ENCODE data around the gene MAPK12. TPM values are rescaled to one million over a fixed set of nuclear protein-coding genes. Genes with fewer than 3 reads are reported as not detected.

The MAPK12 gene
- total and polyA plus RNA-seq, 9 of the 15 experiments (the other 6 are each of a cell fraction or from before 2014, with no cell fraction given): 0.79 to 71.5 (median 32.8) TPM

DNA sequence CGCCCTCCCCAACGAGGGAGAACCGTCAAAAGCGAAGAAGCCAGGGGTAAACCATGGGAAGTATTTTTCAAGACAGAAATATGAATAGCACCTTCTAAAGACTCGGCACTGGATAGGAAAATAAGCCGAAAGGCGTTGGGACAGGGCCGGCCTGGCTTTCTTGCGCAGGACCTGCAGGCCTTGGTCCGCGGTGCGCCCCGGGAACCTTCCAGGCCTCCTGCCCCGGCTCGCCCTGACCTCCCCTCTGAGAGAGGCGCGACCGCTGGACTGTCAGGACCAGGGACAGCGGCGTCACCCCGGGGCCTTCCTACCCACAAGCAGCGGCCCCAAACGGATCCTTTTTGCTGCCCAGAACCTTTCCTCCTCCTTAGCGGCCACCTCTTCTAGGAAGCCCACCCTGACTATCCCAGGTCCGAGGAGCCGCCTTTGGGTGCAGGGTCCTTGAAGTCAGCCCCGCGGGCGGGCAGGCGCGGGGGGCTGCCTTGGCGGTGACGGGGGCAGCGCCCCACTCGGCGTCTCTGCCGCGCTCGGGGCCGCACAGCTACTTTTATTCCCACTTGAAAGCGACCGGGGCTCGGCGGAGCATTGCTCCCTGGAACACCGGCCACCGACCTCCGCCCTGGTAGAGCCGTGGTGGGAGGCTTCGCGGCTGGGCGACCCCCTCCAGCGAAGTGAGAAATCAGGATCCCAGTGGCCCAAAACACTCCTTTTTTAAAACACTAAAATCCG, 9.3 kb upstream of the MAPK12 start (continued):
- TF ChIP-seq, protein P1, sequence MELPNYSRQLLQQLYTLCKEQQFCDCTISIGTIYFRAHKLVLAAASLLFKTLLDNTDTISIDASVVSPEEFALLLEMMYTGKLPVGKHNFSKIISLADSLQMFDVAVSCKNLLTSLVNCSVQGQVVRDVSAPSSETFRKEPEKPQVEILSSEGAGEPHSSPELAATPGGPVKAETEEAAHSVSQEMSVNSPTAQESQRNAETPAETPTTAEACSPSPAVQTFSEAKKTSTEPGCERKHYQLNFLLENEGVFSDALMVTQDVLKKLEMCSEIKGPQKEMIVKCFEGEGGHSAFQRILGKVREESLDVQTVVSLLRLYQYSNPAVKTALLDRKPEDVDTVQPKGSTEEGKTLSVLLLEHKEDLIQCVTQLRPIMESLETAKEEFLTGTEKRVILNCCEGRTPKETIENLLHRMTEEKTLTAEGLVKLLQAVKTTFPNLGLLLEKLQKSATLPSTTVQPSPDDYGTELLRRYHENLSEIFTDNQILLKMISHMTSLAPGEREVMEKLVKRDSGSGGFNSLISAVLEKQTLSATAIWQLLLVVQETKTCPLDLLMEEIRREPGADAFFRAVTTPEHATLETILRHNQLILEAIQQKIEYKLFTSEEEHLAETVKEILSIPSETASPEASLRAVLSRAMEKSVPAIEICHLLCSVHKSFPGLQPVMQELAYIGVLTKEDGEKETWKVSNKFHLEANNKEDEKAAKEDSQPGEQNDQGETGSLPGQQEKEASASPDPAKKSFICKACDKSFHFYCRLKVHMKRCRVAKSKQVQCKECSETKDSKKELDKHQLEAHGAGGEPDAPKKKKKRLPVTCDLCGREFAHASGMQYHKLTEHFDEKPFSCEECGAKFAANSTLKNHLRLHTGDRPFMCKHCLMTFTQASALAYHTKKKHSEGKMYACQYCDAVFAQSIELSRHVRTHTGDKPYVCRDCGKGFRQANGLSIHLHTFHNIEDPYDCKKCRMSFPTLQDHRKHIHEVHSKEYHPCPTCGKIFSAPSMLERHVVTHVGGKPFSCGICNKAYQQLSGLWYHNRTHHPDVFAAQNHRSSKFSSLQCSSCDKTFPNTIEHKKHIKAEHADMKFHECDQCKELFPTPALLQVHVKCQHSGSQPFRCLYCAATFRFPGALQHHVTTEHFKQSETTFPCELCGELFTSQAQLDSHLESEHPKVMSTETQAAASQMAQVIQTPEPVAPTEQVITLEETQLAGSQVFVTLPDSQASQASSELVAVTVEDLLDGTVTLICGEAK (IDR thresholded peaks at IDR 0.05): peak; percentile 37; the same call in 1 of the 2 replicates
- TF ChIP-seq, protein P1 (CRISPR knock-in tag; IDR thresholded peaks at IDR 0.05): no peak
- TF ChIP-seq, protein P2, sequence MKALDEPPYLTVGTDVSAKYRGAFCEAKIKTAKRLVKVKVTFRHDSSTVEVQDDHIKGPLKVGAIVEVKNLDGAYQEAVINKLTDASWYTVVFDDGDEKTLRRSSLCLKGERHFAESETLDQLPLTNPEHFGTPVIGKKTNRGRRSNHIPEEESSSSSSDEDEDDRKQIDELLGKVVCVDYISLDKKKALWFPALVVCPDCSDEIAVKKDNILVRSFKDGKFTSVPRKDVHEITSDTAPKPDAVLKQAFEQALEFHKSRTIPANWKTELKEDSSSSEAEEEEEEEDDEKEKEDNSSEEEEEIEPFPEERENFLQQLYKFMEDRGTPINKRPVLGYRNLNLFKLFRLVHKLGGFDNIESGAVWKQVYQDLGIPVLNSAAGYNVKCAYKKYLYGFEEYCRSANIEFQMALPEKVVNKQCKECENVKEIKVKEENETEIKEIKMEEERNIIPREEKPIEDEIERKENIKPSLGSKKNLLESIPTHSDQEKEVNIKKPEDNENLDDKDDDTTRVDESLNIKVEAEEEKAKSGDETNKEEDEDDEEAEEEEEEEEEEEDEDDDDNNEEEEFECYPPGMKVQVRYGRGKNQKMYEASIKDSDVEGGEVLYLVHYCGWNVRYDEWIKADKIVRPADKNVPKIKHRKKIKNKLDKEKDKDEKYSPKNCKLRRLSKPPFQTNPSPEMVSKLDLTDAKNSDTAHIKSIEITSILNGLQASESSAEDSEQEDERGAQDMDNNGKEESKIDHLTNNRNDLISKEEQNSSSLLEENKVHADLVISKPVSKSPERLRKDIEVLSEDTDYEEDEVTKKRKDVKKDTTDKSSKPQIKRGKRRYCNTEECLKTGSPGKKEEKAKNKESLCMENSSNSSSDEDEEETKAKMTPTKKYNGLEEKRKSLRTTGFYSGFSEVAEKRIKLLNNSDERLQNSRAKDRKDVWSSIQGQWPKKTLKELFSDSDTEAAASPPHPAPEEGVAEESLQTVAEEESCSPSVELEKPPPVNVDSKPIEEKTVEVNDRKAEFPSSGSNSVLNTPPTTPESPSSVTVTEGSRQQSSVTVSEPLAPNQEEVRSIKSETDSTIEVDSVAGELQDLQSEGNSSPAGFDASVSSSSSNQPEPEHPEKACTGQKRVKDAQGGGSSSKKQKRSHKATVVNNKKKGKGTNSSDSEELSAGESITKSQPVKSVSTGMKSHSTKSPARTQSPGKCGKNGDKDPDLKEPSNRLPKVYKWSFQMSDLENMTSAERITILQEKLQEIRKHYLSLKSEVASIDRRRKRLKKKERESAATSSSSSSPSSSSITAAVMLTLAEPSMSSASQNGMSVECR (CRISPR knock-in tag; IDR thresholded peaks at IDR 0.05): peak; percentile 96
- TF ChIP-seq, protein P3, sequence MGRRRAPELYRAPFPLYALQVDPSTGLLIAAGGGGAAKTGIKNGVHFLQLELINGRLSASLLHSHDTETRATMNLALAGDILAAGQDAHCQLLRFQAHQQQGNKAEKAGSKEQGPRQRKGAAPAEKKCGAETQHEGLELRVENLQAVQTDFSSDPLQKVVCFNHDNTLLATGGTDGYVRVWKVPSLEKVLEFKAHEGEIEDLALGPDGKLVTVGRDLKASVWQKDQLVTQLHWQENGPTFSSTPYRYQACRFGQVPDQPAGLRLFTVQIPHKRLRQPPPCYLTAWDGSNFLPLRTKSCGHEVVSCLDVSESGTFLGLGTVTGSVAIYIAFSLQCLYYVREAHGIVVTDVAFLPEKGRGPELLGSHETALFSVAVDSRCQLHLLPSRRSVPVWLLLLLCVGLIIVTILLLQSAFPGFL (CRISPR knock-in tag; IDR thresholded peaks at IDR 0.05): no peak
- TF ChIP-seq ADNP (tag; IDR thresholded peaks at IDR 0.05): no peak
- TF ChIP-seq PCBP2 (IDR thresholded peaks at IDR 0.05; ENCODE audit: low read depth, low read length, poor library complexity, severe bottlenecking): no peak
- TF ChIP-seq SMARCC2 (IDR thresholded peaks at IDR 0.05; ENCODE audit: low read depth): no peak
- TF ChIP-seq NFIC (IDR thresholded peaks at IDR 0.05): no peak
- no peak; the same call in 1 of the 2 replicates for TF ChIP-seq FOXK1 (CRISPR knock-in tag; IDR thresholded peaks at IDR 0.05; ENCODE audit: borderline replicate concordance)
- peak in 1 of 2 experiments; percentile 63; a peak in 2 of 4 replicates for TF ChIP-seq SRF (CRISPR knock-in tag; IDR thresholded peaks at IDR 0.05)
- TF ChIP-seq FUS (optimal IDR thresholded peaks at IDR 0.05; ENCODE audit: low read depth, low read length): no peak
- no peak for TF ChIP-seq PHF21A (IDR thresholded peaks at IDR 0.05; ENCODE audit: borderline replicate concordance, low read depth)
- no peak for TF ChIP-seq ARID2 (IDR thresholded peaks at IDR 0.05)
